OCI-LY7 (cell line): ENCODE measurements around the gene USP17L21. TPM values are rescaled to one million over a fixed set of nuclear protein-coding genes. Genes with fewer than 3 reads are reported as not detected.
"Not testable (repeated sequence)": the region's sequence is repeated elsewhere in the genome, so short reads cannot be mapped to it uniquely, and the experiment has no call there.

Experiments
- BruUV-seq: library from RNA; stranded (reverse); fragments of 400-500 nt; replicated peaks from 2 replicates; lab custom pipeline; 2021; lab: Mats Ljungman, UMichigan
- CTCF ChIA-PET: fragments of 300-600 bp; sonication (Branson Sonifier 250); formaldehyde crosslinking; loops from one replicate; lab custom pipeline; 2022; ENCODE audit warnings: antibody characterized with exemption; ENCODE audit not compliant: unreplicated experiment; lab: Charles Lee
- POLR2A ChIA-PET: fragments of 300-600 bp; sonication (Branson Sonifier 250); formaldehyde crosslinking; loops from one replicate; lab custom pipeline; 2022; ENCODE audit warnings: antibody characterized with exemption; lab: Charles Lee
- DNase-seq: peaks from one replicate; pipeline ENCODE4 v3.0.0-alpha.2; 2015; ENCODE audit warnings: low spot score
- H2AFZ ChIP-seq: fragments of 200-600 bp; sonication (generic), shearing (Covaris generic); 2 replicates; pipeline ENCODE4 v1.6.1; 2014; ENCODE audit warnings: mild to moderate bottlenecking, antibody characterized with exemption, low read length, moderate library complexity
- H3K27ac ChIP-seq: fragments of 200-600 bp; sonication (generic); 2 replicates; pipeline ENCODE4 v1.5.1; 2014; ENCODE audit warnings: mixed run types, low read depth, mild to moderate bottlenecking, moderate library complexity, low read length, inconsistent platforms; ENCODE audit not compliant: poor library complexity, severe bottlenecking
- H3K36me3 ChIP-seq: fragments of 200-600 bp; sonication (generic); 2 replicates; pipeline ENCODE4 v1.6.1; 2014; ENCODE audit warnings: mild to moderate bottlenecking, antibody characterized with exemption, low read length, moderate library complexity, mixed read lengths; ENCODE audit not compliant: insufficient read depth
- H3K4me1 ChIP-seq: fragments of 200-600 bp; sonication (generic); 2 replicates; pipeline ENCODE4 v1.5.1; 2014; ENCODE audit warnings: mild to moderate bottlenecking, low read length; ENCODE audit not compliant: insufficient read depth, poor library complexity, severe bottlenecking
- H3K4me2 ChIP-seq: fragments of 200-600 bp; sonication (generic); 2 replicates; pipeline ENCODE4 v1.6.1; 2014; ENCODE audit warnings: mild to moderate bottlenecking, low read length
- H3K4me3 ChIP-seq: fragments of 200-600 bp; sonication (generic); 2 replicates; pipeline ENCODE4 v1.5.1; 2014; ENCODE audit warnings: mild to moderate bottlenecking, low read depth, low read length; ENCODE audit not compliant: poor library complexity, severe bottlenecking
- H3K79me2 ChIP-seq: fragments of 200-600 bp; sonication (generic); 2 replicates; pipeline ENCODE4 v1.6.1; 2016; ENCODE audit warnings: low read depth, mild to moderate bottlenecking, low read length, moderate library complexity, mixed read lengths; ENCODE audit not compliant: insufficient read depth
- H3K9me2 ChIP-seq: fragments of 200-600 bp; sonication (generic); 2 replicates; pipeline ENCODE4 v1.6.1; 2016; ENCODE audit warnings: mild to moderate bottlenecking, low read length, mixed read lengths; ENCODE audit not compliant: insufficient read depth
- H3K9me3 ChIP-seq: fragments of 200-600 bp; sonication (generic); 2 replicates; pipeline ENCODE4 v1.6.1; 2014; ENCODE audit warnings: mild to moderate bottlenecking, mixed run types, low read length, mixed read lengths
- H4K20me1 ChIP-seq: fragments of 200-600 bp; sonication (generic); 2 replicates; pipeline ENCODE4 v1.6.1; 2014; ENCODE audit warnings: mild to moderate bottlenecking, antibody characterized with exemption, low read length, moderate library complexity, mixed read lengths; ENCODE audit not compliant: insufficient read depth
- intact Hi-C: fragments of 100-400 bp; cut with micrococcal nuclease; formaldehyde crosslinking; loops from one replicate; pipeline ENCODE4 v1.10.0; 2022; ENCODE audit not compliant: unreplicated experiment
- total RNA-seq, 2 experiments: library from RNA; depleted of rRNA in 1 of 2; stranded (reverse); fragments of >200 nt in 1 of 2; shearing (Covaris generic) in 1 of 2; gene quantifications; 2 replicates each; pipeline ENCODE4 v1.2.3, GENCODE V29; 2014 to 2022

Gene USP17L21
- total RNA-seq, 2 experiments from 2014 or later = not detected

GRCh38 chr4:9267319-9267718 lies 4.6 kb downstream of the USP17L21 start, which contains the start of gene USP17L22:
Gene USP17L22 (plus strand): TSS chr4:9267619. CDS start chr4:9267619, 0 bp downstream.
- H3K9me3 ChIP-seq, H3K4me3 ChIP-seq, intact Hi-C loops, POLR2A ChIA-PET, H4K20me1 ChIP-seq, H3K9me2 ChIP-seq, H3K36me3 ChIP-seq, H3K27ac ChIP-seq, H2AFZ ChIP-seq, H3K4me2 ChIP-seq, CTCF ChIA-PET, H3K4me1 ChIP-seq, H3K79me2 ChIP-seq, BruUV-seq, DNase-seq: not testable (repeated sequence)

- H3K4me3 ChIP-seq, intact Hi-C loops, H3K4me1 ChIP-seq, H2AFZ ChIP-seq, H3K4me2 ChIP-seq, H3K27ac ChIP-seq, H3K9me2 ChIP-seq, DNase-seq, H4K20me1 ChIP-seq, CTCF ChIA-PET, H3K36me3 ChIP-seq, H3K79me2 ChIP-seq, BruUV-seq, H3K9me3 ChIP-seq, POLR2A ChIA-PET: not testable (repeated sequence)
Measured at GRCh38 chr4:9271719-9272118, 9.0 kb downstream of the USP17L21 start.

Other genes with a start within 250 kb of the USP17L21 start
- not detected in 2 replicates for gene FAM90A26, start 92.5 kb upstream of the USP17L21 start, total RNA-seq (2014; rRNA removed; shearing (Covaris generic))
- gene FAM90A26, start 92.5 kb upstream of the USP17L21 start, total RNA-seq (2022) = not detected in 2 replicates
- not detected in 2 replicates for gene USP17L10, start 52.2 kb upstream of the USP17L21 start, total RNA-seq (2014; rRNA removed; shearing (Covaris generic))
- gene USP17L10, start 52.2 kb upstream of the USP17L21 start, total RNA-seq (2022) = not detected in 2 replicates
- not detected in 2 replicates for gene USP17L11, start 47.5 kb upstream of the USP17L21 start, total RNA-seq (2014; rRNA removed; shearing (Covaris generic))
- gene USP17L11, start 47.5 kb upstream of the USP17L21 start, total RNA-seq (2022) = not detected in 2 replicates
- not detected in 2 replicates for gene USP17L12, start 42.7 kb upstream of the USP17L21 start, total RNA-seq (2014; rRNA removed; shearing (Covaris generic))
- gene USP17L12, start 42.7 kb upstream of the USP17L21 start, total RNA-seq (2022) = not detected in 2 replicates
- gene USP17L13, start 38.0 kb upstream of the USP17L21 start, total RNA-seq (2014; rRNA removed; shearing (Covaris generic)) = not detected in 2 replicates
- not detected in 2 replicates for gene USP17L13, start 38.0 kb upstream of the USP17L21 start, total RNA-seq (2022)
- gene USP17L15, start 28.5 kb upstream of the USP17L21 start, total RNA-seq (2014; rRNA removed; shearing (Covaris generic)) = not detected in 2 replicates
- gene USP17L15, start 28.5 kb upstream of the USP17L21 start, total RNA-seq (2022) = not detected in 2 replicates
- gene USP17L17, start 19.0 kb upstream of the USP17L21 start, total RNA-seq (2014; rRNA removed; shearing (Covaris generic)) = not detected in 2 replicates
- gene USP17L17, start 19.0 kb upstream of the USP17L21 start, total RNA-seq (2022) = not detected in 2 replicates
- not detected in 2 replicates for gene USP17L18, start 14.2 kb upstream of the USP17L21 start, total RNA-seq (2014; rRNA removed; shearing (Covaris generic))
- not detected in 2 replicates for gene USP17L18, start 14.2 kb upstream of the USP17L21 start, total RNA-seq (2022)
- not detected in 2 replicates for gene USP17L19, start 9.5 kb upstream of the USP17L21 start, total RNA-seq (2014; rRNA removed; shearing (Covaris generic))
- gene USP17L19, start 9.5 kb upstream of the USP17L21 start, total RNA-seq (2022) = not detected in 2 replicates
- gene USP17L20, start 4.7 kb upstream of the USP17L21 start, total RNA-seq (2014; rRNA removed; shearing (Covaris generic)) = not detected in 2 replicates
- not detected in 2 replicates for gene USP17L20, start 4.7 kb upstream of the USP17L21 start, total RNA-seq (2022)
- gene USP17L22, start 4.7 kb downstream of the USP17L21 start, total RNA-seq (2014; rRNA removed; shearing (Covaris generic)) = not detected in 2 replicates
- gene USP17L22, start 4.7 kb downstream of the USP17L21 start, total RNA-seq (2022) = not detected in 2 replicates
- not detected in 2 replicates for gene USP17L24, start 62.3 kb downstream of the USP17L21 start, total RNA-seq (2014; rRNA removed; shearing (Covaris generic))
- not detected in 2 replicates for gene USP17L24, start 62.3 kb downstream of the USP17L21 start, total RNA-seq (2022)
- gene USP17L25, start 67.0 kb downstream of the USP17L21 start, total RNA-seq (2014; rRNA removed; shearing (Covaris generic)) = not detected in 2 replicates
- gene USP17L25, start 67.0 kb downstream of the USP17L21 start, total RNA-seq (2022) = not detected in 2 replicates
- gene USP17L26, start 71.8 kb downstream of the USP17L21 start, total RNA-seq (2014; rRNA removed; shearing (Covaris generic)) = not detected in 2 replicates
- gene USP17L26, start 71.8 kb downstream of the USP17L21 start, total RNA-seq (2022) = not detected in 2 replicates
- not detected in 2 replicates for gene USP17L5, start 76.5 kb downstream of the USP17L21 start, total RNA-seq (2014; rRNA removed; shearing (Covaris generic))
- gene USP17L5, start 76.5 kb downstream of the USP17L21 start, total RNA-seq (2022) = not detected in 2 replicates
- not detected in 2 replicates for gene USP17L27, start 81.3 kb downstream of the USP17L21 start, total RNA-seq (2014; rRNA removed; shearing (Covaris generic))
- gene USP17L27, start 81.3 kb downstream of the USP17L21 start, total RNA-seq (2022) = not detected in 2 replicates
- not detected in 2 replicates for gene USP17L28, start 86.0 kb downstream of the USP17L21 start, total RNA-seq (2014; rRNA removed; shearing (Covaris generic))
- gene USP17L28, start 86.0 kb downstream of the USP17L21 start, total RNA-seq (2022) = not detected in 2 replicates
- gene USP17L29, start 90.8 kb downstream of the USP17L21 start, total RNA-seq (2014; rRNA removed; shearing (Covaris generic)) = not detected in 2 replicates
- not detected in 2 replicates for gene USP17L29, start 90.8 kb downstream of the USP17L21 start, total RNA-seq (2022)
- gene USP17L30, start 100.3 kb downstream of the USP17L21 start, total RNA-seq (2014; rRNA removed; shearing (Covaris generic)) = not detected in 2 replicates
- gene USP17L30, start 100.3 kb downstream of the USP17L21 start, total RNA-seq (2022) = not detected in 2 replicates
- not detected in 2 replicates for gene DEFB131A, start 181.5 kb downstream of the USP17L21 start, total RNA-seq (2014; rRNA removed; shearing (Covaris generic))
- gene DEFB131A, start 181.5 kb downstream of the USP17L21 start, total RNA-seq (2022) = not detected in 2 replicates